Measurements from ENCODE around the gene UBTF. TPM values are rescaled to one million over a fixed set of nuclear protein-coding genes. Genes with fewer than 3 reads are reported as not detected.

Gene UBTF
- total and polyA plus RNA-seq, 9 of the 15 experiments (the other 6 are each of a cell fraction or from before 2014, with no cell fraction given), result 1.2 to 113 (median 83.6) TPM

GRCh38 chr17:44186307-44187130 lies 33.0 kb downstream of the UBTF start, which contains the start of gene TMUB2 (continued):
- no peak for TF ChIP-seq ZKSCAN3 (CRISPR knock-in tag; IDR thresholded peaks at IDR 0.05)
- TF ChIP-seq ARID4B (CRISPR knock-in tag; IDR thresholded peaks at IDR 0.05), result 0 out of 2 replicates have a peak, but pooled peaks have one; percentile 25
- no peak for TF ChIP-seq CCAR2 (IDR thresholded peaks at IDR 0.05; ENCODE audit: low read depth, low read length)
- no peak for TF ChIP-seq ATF6 (CRISPR knock-in tag; IDR thresholded peaks at IDR 0.05)
- TF ChIP-seq NFIC (IDR thresholded peaks at IDR 0.05), result 0 out of 2 replicates have a peak, but pooled peaks have one; percentile 11
- TF ChIP-seq NR1H2 (CRISPR knock-in tag; IDR thresholded peaks at IDR 0.05), result no peak
- no peak for TF ChIP-seq HES1 (IDR thresholded peaks at IDR 0.05; ENCODE audit: low read depth)
- no peak; the same call in 1 of the 2 replicates for TF ChIP-seq BHLHE40 (IDR thresholded peaks at IDR 0.05; ENCODE audit: low read length)
- no peak for TF ChIP-seq SMC3 (conservative IDR thresholded peaks at IDR 0.05; ENCODE audit: insufficient read depth, low read depth, low read length)
- TF ChIP-seq ZNF778 (CRISPR knock-in tag; IDR thresholded peaks at IDR 0.05), result no peak
- no peak for TF ChIP-seq ZBTB17 (CRISPR knock-in tag; IDR thresholded peaks at IDR 0.05)
- TF ChIP-seq RNF2 (IDR thresholded peaks at IDR 0.05), result no peak
- TF ChIP-seq PHB (CRISPR knock-in tag; IDR thresholded peaks at IDR 0.05), result no peak
- TF ChIP-seq E2F3 (CRISPR knock-in tag; IDR thresholded peaks at IDR 0.05), result no peak; the same call in 1 of the 2 replicates
- TF ChIP-seq IRF1 (CRISPR knock-in tag; IDR thresholded peaks at IDR 0.05; ENCODE audit: borderline replicate concordance), result no peak
- TF ChIP-seq ZFP1 (CRISPR knock-in tag; IDR thresholded peaks at IDR 0.05), result no peak
- no peak for TF ChIP-seq NCOA2 (IDR thresholded peaks at IDR 0.05; ENCODE audit: partially characterized antibody in 2 of 2)
- no peak for TF ChIP-seq NONO (IDR thresholded peaks at IDR 0.05; ENCODE audit: low read depth in 2 of 2, low read length in 1 of 2)
- TF ChIP-seq GATAD2A (IDR thresholded peaks at IDR 0.05), result no peak
- TF ChIP-seq ZKSCAN8 (CRISPR knock-in tag; IDR thresholded peaks at IDR 0.05), result no peak
- peak; percentile 18; the same call in 1 of the 2 replicates for TF ChIP-seq ZKSCAN1 (IDR thresholded peaks at IDR 0.05; ENCODE audit: low read depth, low read length)
- peak; percentile 56; the same call in 1 of the 2 replicates for TF ChIP-seq SMAD4 (CRISPR knock-in tag; conservative IDR thresholded peaks at IDR 0.05)

All from K562 (cell line).